ENCODE results near the gene PDLIM5.

Gene PDLIM5

GRCh38 chr4:94577136-94577535 lies 125.4 kb downstream of the PDLIM5 start:
- no peak for TF ChIP-seq TAF1 (IDR thresholded peaks at IDR 0.05; ENCODE audit: borderline replicate concordance, insufficient read depth, low read length)
- no peak for TF ChIP-seq SIN3A (IDR thresholded peaks at IDR 0.05; ENCODE audit: borderline replicate concordance, insufficient read depth, low read length)
- no peak for TF ChIP-seq FOXP2 (optimal IDR thresholded peaks at IDR 0.05; ENCODE audit: borderline replicate concordance, extremely low read depth, extremely low read length, insufficient read depth)
- no peak for TF ChIP-seq REST (IDR thresholded peaks at IDR 0.05; ENCODE audit: insufficient read depth in 1 of 2, low read depth in 2 of 2, low read length in 2 of 2)
- TF ChIP-seq POLR2AphosphoS5 (IDR thresholded peaks at IDR 0.05; ENCODE audit: low read depth, low read length): no peak

GRCh38 chr4:94578195-94578594 lies 126.5 kb downstream of the PDLIM5 start:
- TF ChIP-seq SIN3A (IDR thresholded peaks at IDR 0.05; ENCODE audit: borderline replicate concordance, insufficient read depth, low read length) (no peak), REST (IDR thresholded peaks at IDR 0.05; ENCODE audit: insufficient read depth in 1 of 2, low read depth in 2 of 2, low read length in 2 of 2) (no peak), POLR2AphosphoS5 (IDR thresholded peaks at IDR 0.05; ENCODE audit: low read depth, low read length) (no peak), TAF1 (IDR thresholded peaks at IDR 0.05; ENCODE audit: borderline replicate concordance, insufficient read depth, low read length) (no peak), FOXP2 (optimal IDR thresholded peaks at IDR 0.05; ENCODE audit: borderline replicate concordance, extremely low read depth, extremely low read length, insufficient read depth) (no peak)

- TF ChIP-seq POLR2AphosphoS5 (IDR thresholded peaks at IDR 0.05; ENCODE audit: low read depth, low read length): no peak
- TF ChIP-seq SIN3A (IDR thresholded peaks at IDR 0.05; ENCODE audit: borderline replicate concordance, insufficient read depth, low read length): no peak
- TF ChIP-seq FOXP2 (optimal IDR thresholded peaks at IDR 0.05; ENCODE audit: borderline replicate concordance, extremely low read depth, extremely low read length, insufficient read depth): no peak
- no peak for TF ChIP-seq TAF1 (IDR thresholded peaks at IDR 0.05; ENCODE audit: borderline replicate concordance, insufficient read depth, low read length)
- no peak for TF ChIP-seq REST (IDR thresholded peaks at IDR 0.05; ENCODE audit: insufficient read depth in 1 of 2, low read depth in 2 of 2, low read length in 2 of 2)
Observed at GRCh38 chr4:94581766-94582165, 130.0 kb downstream of the PDLIM5 start.

GRCh38 chr4:94582517-94582916 lies 130.8 kb downstream of the PDLIM5 start:
- no peak for TF ChIP-seq REST (IDR thresholded peaks at IDR 0.05; ENCODE audit: insufficient read depth in 1 of 2, low read depth in 2 of 2, low read length in 2 of 2)
- no peak for TF ChIP-seq SIN3A (IDR thresholded peaks at IDR 0.05; ENCODE audit: borderline replicate concordance, insufficient read depth, low read length)

GRCh38 chr4:94583914-94584641 lies 132.3 kb downstream of the PDLIM5 start:
- TF ChIP-seq SIN3A (IDR thresholded peaks at IDR 0.05; ENCODE audit: borderline replicate concordance, insufficient read depth, low read length): no peak
- TF ChIP-seq FOXP2 (optimal IDR thresholded peaks at IDR 0.05; ENCODE audit: borderline replicate concordance, extremely low read depth, extremely low read length, insufficient read depth): no peak
- TF ChIP-seq TAF1 (IDR thresholded peaks at IDR 0.05; ENCODE audit: borderline replicate concordance, insufficient read depth, low read length): no peak
- no peak for TF ChIP-seq REST (IDR thresholded peaks at IDR 0.05; ENCODE audit: insufficient read depth in 1 of 2, low read depth in 2 of 2, low read length in 2 of 2)
- no peak for TF ChIP-seq POLR2AphosphoS5 (IDR thresholded peaks at IDR 0.05; ENCODE audit: low read depth, low read length)
